Gastroesophageal sphincter (tissue), 4 donors: ENCODE data around the gene EIF4E3. TPM values are rescaled to one million over a fixed set of nuclear protein-coding genes. Genes with fewer than 3 reads are reported as not detected.

ENCODE experiments used
- ATAC-seq: fragments of 150-250 bp; one replicate; pipeline ENCODE4 v1.9.1; 2016; ENCODE audit warnings: mild to moderate bottlenecking, moderate library complexity
- H3K27ac ChIP-seq, 4 donors: fragments of 200-600 bp; sonication (generic) in 3 of 4; 1 replicate in 3 of 4; 2 replicates in 1 of 4; pipeline ENCODE4 v1.5.1; 2016 to 2019
- H3K27me3 ChIP-seq: fragments of 200-600 bp; sonication (generic); one replicate; pipeline ENCODE4 v1.5.1; 2019
- H3K36me3 ChIP-seq, 2 donors: fragments of 200-600 bp; sonication (generic); one replicate each; pipeline ENCODE4 v1.5.1; 2019; ENCODE audit warnings: control low read depth in 1 of 2
- H3K4me1 ChIP-seq, 3 donors: fragments of 200-600 bp; sonication (generic); 1 replicate in 2 of 3; 2 replicates in 1 of 3; pipeline ENCODE4 v1.5.1; 2016 to 2019; ENCODE audit warnings: control low read depth in 2 of 3
- H3K4me3 ChIP-seq, 2 donors: fragments of 200-600 bp; sonication (generic); one replicate each; pipeline ENCODE4 v1.5.1; 2019; ENCODE audit warnings: mild to moderate bottlenecking in 1 of 2, moderate library complexity in 1 of 2
- H3K9me3 ChIP-seq, 3 donors: fragments of 200-600 bp; sonication (generic); one replicate each; pipeline ENCODE4 v1.5.1; 2017 to 2019; ENCODE audit warnings: control low read depth in 2 of 3
- EP300 ChIP-seq: sonication (generic); formaldehyde crosslinking; IDR thresholded peaks from one replicate; pipeline ENCODE4 v1.6.1; 2017; ENCODE audit warnings: antibody characterized with exemption, mild to moderate bottlenecking
- POLR2A ChIP-seq, 2 donors: fragments of 450-650 bp; IDR thresholded peaks; one replicate each; pipeline ENCODE4 v1.6.1; 2017; ENCODE audit warnings: antibody characterized with exemption in 2 of 2, mild to moderate bottlenecking in 2 of 2, moderate library complexity in 1 of 2
- POLR2AphosphoS5 ChIP-seq: sonication (generic); formaldehyde crosslinking; IDR thresholded peaks from one replicate; pipeline ENCODE4 v1.6.1; 2017; ENCODE audit warnings: antibody characterized with exemption
- WGBS, 2 donors: methylation state at CpG; one replicate each; pipeline ENCODE4 v1.1.5; 2018; ENCODE audit warnings: low coverage in 1 of 2; 5-methylcytosine and 5-hydroxymethylcytosine counted together
- total RNA-seq, 4 donors: library from RNA; depleted of rRNA; stranded (reverse); fragments of >200 nt; gene quantifications; one replicate each; pipeline ENCODE4 v1.1.0, GENCODE V29; 2016
- TF ChIP-seq, protein P1 (sequence below), 4 experiments: fragments of 200-600 bp in 2 of 4; fragments of 450-650 bp in 2 of 4; sonication (generic) in 1 of 4; IDR thresholded peaks; one replicate each; pipeline ENCODE4 v1.5.1; 2017 to 2019; ENCODE audit warnings: antibody characterized with exemption in 4 of 4, mild to moderate bottlenecking in 2 of 4, moderate library complexity in 2 of 4

EIF4E3 gene
- total RNA-seq, 4 donors from 2014 or later = 28.8 to 55.8 (median 41.6) TPM

DNA sequence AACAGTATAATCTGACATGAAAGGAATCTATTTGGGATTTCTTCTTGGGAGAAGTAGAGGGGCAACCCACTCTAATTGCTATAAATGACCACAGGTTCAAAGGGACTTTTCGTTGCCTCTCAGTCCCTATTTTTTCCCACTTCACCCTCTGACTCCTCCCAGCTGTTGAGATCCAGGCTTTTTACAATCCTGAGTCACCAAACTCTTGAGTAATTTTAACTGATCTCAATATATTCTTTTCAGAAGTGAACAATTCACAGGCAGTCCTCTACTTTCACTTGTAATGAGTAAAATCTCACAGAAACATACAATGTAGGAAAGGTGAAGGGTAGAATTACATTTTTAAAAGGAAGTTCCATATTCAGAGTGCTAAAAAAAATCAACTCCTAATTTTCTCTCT lies 44.6 kb downstream of the EIF4E3 start:
- Histone ChIP-seq H3K27ac (peak overlapping the region; percentile 44 to 71 (median 68)), H3K27me3 (no peaks in the 10 kb centered on the region), H3K4me3 (peak overlapping the region in 1 of 2 donors; percentile 5), H3K36me3 (no peaks in the 10 kb centered on the region), H3K9me3 (no peaks in the 10 kb centered on the region), H3K4me1 (peaks cover 7 to 60% (median 8%) of the 10 kb centered on the region in 3 donors)
- no peak for TF ChIP-seq POLR2A (IDR thresholded peaks at IDR 0.05)
- no peak for TF ChIP-seq EP300
- TF ChIP-seq POLR2AphosphoS5 = peak; percentile 37
- ATAC-seq = peak; percentile 74
- WGBS, 2 donors = 0 to 17% methylated on average over 1 of the region's 1 CpG

DNA sequence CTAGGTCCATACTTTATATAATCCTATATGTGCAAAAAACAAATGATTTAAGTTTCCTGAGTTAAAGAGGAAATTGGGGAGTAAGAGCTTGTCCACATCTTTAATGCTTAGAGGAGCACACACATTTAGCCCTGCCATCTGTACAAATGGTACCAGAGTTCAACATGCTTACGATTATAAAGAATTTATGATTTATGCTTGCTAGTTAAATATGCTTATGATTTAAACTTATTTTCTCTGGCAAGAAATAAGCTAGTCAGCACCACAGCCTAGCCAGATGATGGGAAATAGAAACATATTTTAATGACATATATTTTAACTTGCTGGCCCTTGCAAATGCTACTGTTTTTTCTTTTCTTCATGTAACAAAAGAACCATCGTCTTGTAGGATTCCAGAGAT lies 48.3 kb downstream of the EIF4E3 start:
- Histone ChIP-seq H3K36me3 (no peaks in the 10 kb centered on the region), H3K27ac (no peak overlapping the region), H3K4me1 (peaks cover 7 to 30% (median 8%) of the 10 kb centered on the region in 3 donors), H3K4me3 (no peak overlapping the region), H3K9me3 (no peaks in the 10 kb centered on the region), H3K27me3 (no peaks in the 10 kb centered on the region)
- 47 to 77% methylated on average over 2 of the region's 2 CpGs for whole genome bisulfite sequencing, 2 donors
- ATAC-seq = no peak
- TF ChIP-seq POLR2AphosphoS5 (no peak), EP300 (no peak), POLR2A (IDR thresholded peaks at IDR 0.05) (no peak)
- TF ChIP-seq, protein P1, sequence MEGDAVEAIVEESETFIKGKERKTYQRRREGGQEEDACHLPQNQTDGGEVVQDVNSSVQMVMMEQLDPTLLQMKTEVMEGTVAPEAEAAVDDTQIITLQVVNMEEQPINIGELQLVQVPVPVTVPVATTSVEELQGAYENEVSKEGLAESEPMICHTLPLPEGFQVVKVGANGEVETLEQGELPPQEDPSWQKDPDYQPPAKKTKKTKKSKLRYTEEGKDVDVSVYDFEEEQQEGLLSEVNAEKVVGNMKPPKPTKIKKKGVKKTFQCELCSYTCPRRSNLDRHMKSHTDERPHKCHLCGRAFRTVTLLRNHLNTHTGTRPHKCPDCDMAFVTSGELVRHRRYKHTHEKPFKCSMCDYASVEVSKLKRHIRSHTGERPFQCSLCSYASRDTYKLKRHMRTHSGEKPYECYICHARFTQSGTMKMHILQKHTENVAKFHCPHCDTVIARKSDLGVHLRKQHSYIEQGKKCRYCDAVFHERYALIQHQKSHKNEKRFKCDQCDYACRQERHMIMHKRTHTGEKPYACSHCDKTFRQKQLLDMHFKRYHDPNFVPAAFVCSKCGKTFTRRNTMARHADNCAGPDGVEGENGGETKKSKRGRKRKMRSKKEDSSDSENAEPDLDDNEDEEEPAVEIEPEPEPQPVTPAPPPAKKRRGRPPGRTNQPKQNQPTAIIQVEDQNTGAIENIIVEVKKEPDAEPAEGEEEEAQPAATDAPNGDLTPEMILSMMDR (IDR thresholded peaks at IDR 0.05) = no peak

DNA sequence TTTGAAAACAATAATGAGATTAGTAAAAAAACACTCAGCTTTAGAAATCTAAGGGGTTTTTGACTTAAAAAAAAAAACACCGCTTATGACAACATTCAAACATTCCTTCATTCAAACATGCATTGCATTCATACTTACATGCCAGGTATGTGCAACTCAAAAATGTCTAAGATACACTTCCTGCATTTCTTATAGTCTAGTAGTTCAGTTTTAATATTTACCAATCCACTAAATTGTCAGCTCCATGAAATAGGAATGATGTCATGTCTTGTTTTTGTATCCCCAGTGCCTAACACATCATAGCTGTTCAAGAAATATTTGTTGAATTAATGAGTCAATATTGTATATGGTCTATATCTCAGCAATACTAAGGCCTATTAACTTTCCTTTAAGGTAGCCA lies 51.7 kb downstream of the EIF4E3 start:
- no peaks in the 10 kb centered on the region for H3K36me3 ChIP-seq
- WGBS, 2 donors = 93 to 100% methylated on average over 1 of the region's 1 CpG
- H3K27me3 ChIP-seq = no peaks in the 10 kb centered on the region
- no peak for TF ChIP-seq EP300
- TF ChIP-seq, protein P1 (IDR thresholded peaks at IDR 0.05) = no peak
- TF ChIP-seq POLR2A (IDR thresholded peaks at IDR 0.05) = no peak
- no peak for TF ChIP-seq POLR2AphosphoS5
- H3K27ac ChIP-seq = no peak overlapping the region
- H3K9me3 ChIP-seq = no peaks in the 10 kb centered on the region
- H3K4me3 ChIP-seq = no peak overlapping the region
- ATAC-seq = no peak
- H3K4me1 ChIP-seq = peaks cover 0 to 13% (median 0%) of the 10 kb centered on the region in 3 donors

DNA sequence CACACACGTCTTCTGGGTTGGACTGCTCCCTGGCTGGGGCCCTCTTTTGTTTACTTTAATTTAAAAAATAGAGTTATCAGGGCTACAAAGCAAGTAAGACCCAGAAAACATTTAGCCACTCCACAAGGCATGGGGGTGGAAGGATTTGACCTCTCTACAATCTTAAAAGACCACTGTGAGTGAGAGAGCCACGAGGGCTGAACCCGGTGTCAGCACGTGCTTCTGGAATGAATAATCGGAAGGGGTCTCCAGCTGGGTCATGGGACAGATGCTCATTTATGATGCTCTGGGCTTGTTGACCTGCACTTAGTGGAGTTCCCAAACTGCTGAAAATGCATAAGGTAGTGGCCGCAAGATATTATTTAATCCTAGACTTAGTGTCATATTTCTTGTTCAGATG lies 52.4 kb downstream of the EIF4E3 start:
- TF ChIP-seq POLR2A (IDR thresholded peaks at IDR 0.05) (no peak), POLR2AphosphoS5 (no peak), EP300 (no peak)
- TF ChIP-seq, protein P1 (IDR thresholded peaks at IDR 0.05) = no peak
- Histone ChIP-seq H3K9me3 (no peaks in the 10 kb centered on the region), H3K4me1 (peaks cover 0 to 13% (median 0%) of the 10 kb centered on the region in 3 donors), H3K27me3 (no peaks in the 10 kb centered on the region), H3K36me3 (no peaks in the 10 kb centered on the region), H3K4me3 (no peak overlapping the region), H3K27ac (no peak overlapping the region)
- ATAC-seq = no peak
- WGBS, 2 donors = 67% methylated on average over 2 of the region's 6 CpGs

DNA sequence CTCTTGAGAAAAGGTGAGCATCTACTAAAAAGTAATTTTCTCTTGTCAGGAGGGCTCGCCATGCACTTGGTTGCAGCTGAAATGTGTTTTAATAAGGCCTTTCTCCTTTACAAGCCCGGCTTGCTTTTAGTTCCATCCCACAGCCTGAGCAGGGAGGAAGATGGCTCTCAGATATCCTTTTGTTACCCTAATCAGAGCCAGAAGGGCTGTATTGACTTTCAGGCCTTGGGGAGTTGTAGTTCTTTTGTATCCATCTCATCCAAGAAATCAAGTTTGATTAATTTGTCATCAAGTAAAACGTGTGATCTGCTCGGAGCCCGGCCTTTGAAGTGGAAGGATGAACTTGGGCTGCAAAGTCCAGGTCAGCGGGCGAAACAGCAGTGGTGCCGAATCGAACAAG lies 52.9 kb downstream of the EIF4E3 start:
- no peaks in the 10 kb centered on the region for H3K27me3 ChIP-seq
- no peaks in the 10 kb centered on the region for H3K36me3 ChIP-seq
- no peak for ATAC-seq
- no peaks in the 10 kb centered on the region for H3K9me3 ChIP-seq
- TF ChIP-seq, protein P1 (IDR thresholded peaks at IDR 0.05) = no peak
- no peak for TF ChIP-seq POLR2A (IDR thresholded peaks at IDR 0.05)
- TF ChIP-seq POLR2AphosphoS5 = no peak
- TF ChIP-seq EP300 = no peak
- peaks cover 0 to 13% (median 0%) of the 10 kb centered on the region in 3 donors for H3K4me1 ChIP-seq
- no peak overlapping the region for H3K27ac ChIP-seq
- WGBS, 2 donors = 58 to 75% methylated on average over 7 to 9 of the region's 9 CpGs
- H3K4me3 ChIP-seq = no peak overlapping the region
